Ascending aorta (tissue), 2 donors: ENCODE data around the gene PRPF40B. TPM values are rescaled to one million over a fixed set of nuclear protein-coding genes. Genes with fewer than 3 reads are reported as not detected.

Experiments used
- DNase-seq, 2 donors: peaks; one replicate each; pipeline ENCODE4 v3.0.0-alpha.2; 2019; ENCODE audit warnings: low spot score in 2 of 2
- H3K27ac ChIP-seq, 2 donors: fragments of 200-600 bp; sonication (generic); one replicate each; pipeline ENCODE4 v1.5.1; 2016 to 2017; ENCODE audit warnings: mild to moderate bottlenecking in 1 of 2
- H3K27me3 ChIP-seq: fragments of 200-600 bp; sonication (generic); one replicate; pipeline ENCODE4 v1.5.1; 2017
- H3K36me3 ChIP-seq, 2 donors: fragments of 200-600 bp; sonication (generic); one replicate each; pipeline ENCODE4 v1.5.1; 2016
- H3K4me1 ChIP-seq, 2 donors: fragments of 200-600 bp; sonication (generic); one replicate each; pipeline ENCODE4 v1.5.1; 2016 to 2017; ENCODE audit warnings: mild to moderate bottlenecking in 1 of 2
- H3K4me3 ChIP-seq, 2 donors: fragments of 200-600 bp; sonication (generic); one replicate each; pipeline ENCODE4 v1.5.1; 2016 to 2017; ENCODE audit warnings: mild to moderate bottlenecking in 1 of 2
- H3K9me3 ChIP-seq, 2 donors: fragments of 200-600 bp; sonication (generic); one replicate each; pipeline ENCODE4 v1.5.1; 2016
- intact Hi-C: fragments of 100-400 bp; cut with DNase I; formaldehyde crosslinking; loops from one replicate; pipeline ENCODE4 v1.15.1; 2023
- total RNA-seq: library from RNA; depleted of rRNA; stranded (reverse); fragments of >200 nt; gene quantifications from one replicate; pipeline ENCODE4 v1.1.0, GENCODE V29; 2016
- TF ChIP-seq, protein P1 (sequence below), 3 experiments: fragments of 200-600 bp in 2 of 3; fragments of 450-650 bp in 1 of 3; sonication (generic) in 2 of 3; IDR thresholded peaks; one replicate each; pipeline ENCODE4 v1.5.1; 2016 to 2019; ENCODE audit warnings: antibody characterized with exemption in 3 of 3, mild to moderate bottlenecking in 1 of 3, moderate library complexity in 1 of 3

The PRPF40B gene
- total RNA-seq, 1 donor from 2014 or later: 9.5 TPM

DNA sequence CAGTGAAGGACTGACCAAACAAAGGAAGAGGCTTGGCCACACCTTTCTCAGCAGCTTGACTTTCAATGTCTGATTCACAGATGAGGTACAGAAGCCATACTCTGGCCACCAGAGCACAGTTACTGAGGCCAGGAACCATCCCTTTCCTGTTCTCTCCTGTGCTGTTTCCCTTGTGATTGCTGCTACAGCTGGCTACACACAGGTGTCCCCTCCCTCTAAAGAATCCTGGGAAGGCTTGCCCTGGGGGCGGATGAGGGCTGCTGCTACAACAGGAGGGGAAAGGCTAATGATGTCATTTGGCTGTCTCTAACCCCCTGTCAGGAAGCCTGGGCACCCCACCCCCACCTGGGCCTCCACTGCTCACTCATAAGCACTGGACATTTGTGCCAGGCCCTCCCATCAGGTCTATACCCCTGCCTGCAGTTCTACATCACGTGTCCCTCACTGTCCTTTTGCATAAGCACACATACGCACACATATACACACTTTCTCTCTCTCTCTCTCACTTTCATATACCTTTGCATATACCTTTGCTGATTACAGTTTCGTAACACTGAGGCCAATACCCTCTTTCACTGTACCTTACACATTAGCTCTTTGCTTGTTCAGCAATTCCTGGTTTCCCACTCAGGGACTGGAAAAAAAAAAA lies 41.4 kb downstream of the PRPF40B start:
- intact Hi-C loops: no loop called here
- H3K4me1 ChIP-seq: peaks cover 17 to 39% of the 10 kb centered on the region in 2 donors
- H3K36me3 ChIP-seq: no peaks in the 10 kb centered on the region
- no peak overlapping the region for H3K4me3 ChIP-seq
- peak overlapping the region; percentile 85 to 91 for H3K27ac ChIP-seq
- no peaks in the 10 kb centered on the region for H3K27me3 ChIP-seq
- no peak for DNase-seq
- no peaks in the 10 kb centered on the region for H3K9me3 ChIP-seq
- TF ChIP-seq, protein P1, sequence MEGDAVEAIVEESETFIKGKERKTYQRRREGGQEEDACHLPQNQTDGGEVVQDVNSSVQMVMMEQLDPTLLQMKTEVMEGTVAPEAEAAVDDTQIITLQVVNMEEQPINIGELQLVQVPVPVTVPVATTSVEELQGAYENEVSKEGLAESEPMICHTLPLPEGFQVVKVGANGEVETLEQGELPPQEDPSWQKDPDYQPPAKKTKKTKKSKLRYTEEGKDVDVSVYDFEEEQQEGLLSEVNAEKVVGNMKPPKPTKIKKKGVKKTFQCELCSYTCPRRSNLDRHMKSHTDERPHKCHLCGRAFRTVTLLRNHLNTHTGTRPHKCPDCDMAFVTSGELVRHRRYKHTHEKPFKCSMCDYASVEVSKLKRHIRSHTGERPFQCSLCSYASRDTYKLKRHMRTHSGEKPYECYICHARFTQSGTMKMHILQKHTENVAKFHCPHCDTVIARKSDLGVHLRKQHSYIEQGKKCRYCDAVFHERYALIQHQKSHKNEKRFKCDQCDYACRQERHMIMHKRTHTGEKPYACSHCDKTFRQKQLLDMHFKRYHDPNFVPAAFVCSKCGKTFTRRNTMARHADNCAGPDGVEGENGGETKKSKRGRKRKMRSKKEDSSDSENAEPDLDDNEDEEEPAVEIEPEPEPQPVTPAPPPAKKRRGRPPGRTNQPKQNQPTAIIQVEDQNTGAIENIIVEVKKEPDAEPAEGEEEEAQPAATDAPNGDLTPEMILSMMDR (IDR thresholded peaks at IDR 0.05): no peak

GRCh38 chr12:49665384-49665783 lies 42.0 kb downstream of the PRPF40B start:
- Histone ChIP-seq H3K9me3 (no peaks in the 10 kb centered on the region), H3K4me1 (peaks cover 17 to 39% of the 10 kb centered on the region in 2 donors), H3K4me3 (no peak overlapping the region), H3K36me3 (no peaks in the 10 kb centered on the region), H3K27ac (peak overlapping the region; percentile 85 to 91), H3K27me3 (no peaks in the 10 kb centered on the region)
- intact Hi-C loops: no loop called here
- DNase-seq: no peak
- TF ChIP-seq, protein P1 (IDR thresholded peaks at IDR 0.05): no peak

GRCh38 chr12:49666176-49666575 lies 42.8 kb downstream of the PRPF40B start:
- intact Hi-C loops: no loop called here
- Histone ChIP-seq H3K27ac (peak overlapping the region in 1 of 2 donors; percentile 91), H3K9me3 (no peaks in the 10 kb centered on the region), H3K4me1 (peaks cover 18 to 44% of the 10 kb centered on the region in 2 donors), H3K36me3 (no peaks in the 10 kb centered on the region), H3K27me3 (no peaks in the 10 kb centered on the region), H3K4me3 (no peak overlapping the region)
- TF ChIP-seq, protein P1 (IDR thresholded peaks at IDR 0.05): no peak
- no peak for DNase-seq

DNA sequence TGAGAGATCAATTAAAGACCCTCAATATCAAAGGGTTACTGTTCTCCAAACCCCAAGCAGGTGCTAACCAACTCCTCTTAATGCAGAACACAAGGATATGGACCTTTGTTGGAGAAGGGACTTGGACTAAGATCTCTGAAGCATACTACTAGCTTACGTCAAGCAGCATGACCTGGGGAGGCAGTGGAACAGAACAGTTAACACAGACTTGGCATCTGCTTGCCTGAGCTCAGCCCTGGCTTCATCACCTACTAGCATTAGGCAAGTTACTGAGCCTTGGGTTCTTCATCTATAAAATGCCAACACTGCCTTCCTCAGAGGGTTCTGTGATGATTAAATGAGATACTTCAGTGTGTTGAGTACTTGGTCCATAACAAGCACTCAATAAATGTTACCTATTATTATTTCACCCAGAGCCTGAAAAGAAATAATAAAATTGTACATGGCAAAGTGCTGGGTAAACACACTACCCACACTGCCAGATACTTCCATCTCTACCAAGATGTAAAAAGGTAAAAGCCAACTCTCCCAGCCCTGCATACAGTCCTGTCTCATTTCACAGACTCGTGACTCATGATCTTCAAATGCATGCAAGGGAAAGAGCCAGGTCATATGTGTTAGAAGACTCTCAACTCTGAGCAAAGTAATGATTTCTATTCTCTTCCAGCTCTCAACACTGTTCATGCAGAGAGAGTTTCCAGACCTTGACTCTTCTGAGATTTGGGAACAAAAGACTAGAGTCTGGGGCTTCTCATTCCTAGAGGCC lies 44.1 kb downstream of the PRPF40B start:
- H3K27me3 ChIP-seq: no peaks in the 10 kb centered on the region
- TF ChIP-seq, protein P1 (IDR thresholded peaks at IDR 0.05): no peak
- H3K4me3 ChIP-seq: no peak overlapping the region
- intact Hi-C loops: no loop called here
- no peaks in the 10 kb centered on the region for H3K9me3 ChIP-seq
- DNase-seq: no peak
- H3K27ac ChIP-seq: no peak overlapping the region
- peaks cover 22 to 45% of the 10 kb centered on the region in 2 donors for H3K4me1 ChIP-seq
- H3K36me3 ChIP-seq: no peaks in the 10 kb centered on the region

DNA sequence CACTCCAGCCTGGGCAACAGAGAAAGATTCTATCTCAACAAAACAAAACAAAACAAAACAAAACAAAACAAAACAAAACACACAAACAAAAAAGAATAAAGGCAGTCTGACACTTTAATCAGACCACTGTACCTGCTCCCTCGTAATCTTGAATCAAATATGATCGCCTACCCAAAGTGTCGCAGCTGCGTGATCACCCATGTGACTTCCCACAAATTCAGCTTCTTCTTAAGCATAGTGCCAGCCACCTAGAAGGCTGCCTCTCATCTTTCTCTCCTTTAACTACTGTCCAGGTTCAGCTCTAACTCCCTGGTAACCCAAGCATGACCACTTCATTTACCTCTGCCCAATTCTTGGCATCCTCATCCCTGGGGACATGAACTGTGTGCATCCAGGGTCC lies 46.4 kb downstream of the PRPF40B start:
- Histone ChIP-seq H3K9me3 (no peaks in the 10 kb centered on the region), H3K27me3 (no peaks in the 10 kb centered on the region), H3K4me3 (no peak overlapping the region), H3K36me3 (no peaks in the 10 kb centered on the region), H3K4me1 (peaks cover 21 to 43% of the 10 kb centered on the region in 2 donors), H3K27ac (peak overlapping the region; percentile 84 to 97)
- TF ChIP-seq, protein P1 (IDR thresholded peaks at IDR 0.05): no peak
- DNase-seq: no peak
- intact Hi-C loops: no loop called here
